HAP-1 (cell line): Measurements from ENCODE around the gene SPOCK3.
"Not testable (repeated sequence)": the region's sequence is repeated elsewhere in the genome, so short reads cannot be mapped to it uniquely, and the experiment has no call there.

Source experiments
- DNase-seq, 2 experiments: peaks; one replicate each; pipeline ENCODE4 v3.0.0-alpha.2; 2016 to 2020; ENCODE audit warnings: low spot score in 2 of 2
- H3K27me3 ChIP-seq: fragments of 250-450 bp; sonication (Bioruptor Pico); 2 replicates; pipeline ENCODE4 v1.5.1; 2020; ENCODE audit warnings: low read depth, mild to moderate bottlenecking, moderate library complexity
- H3K36me3 ChIP-seq: fragments of 250-450 bp; sonication (Bioruptor Pico); replicated peaks from 2 replicates; pipeline ENCODE4 v1.5.1; 2020; ENCODE audit warnings: mild to moderate bottlenecking
- H3K4me1 ChIP-seq: fragments of 250-450 bp; sonication (Bioruptor Pico); 2 replicates; pipeline ENCODE4 v1.5.1; 2020; ENCODE audit warnings: mild to moderate bottlenecking
- H3K4me3 ChIP-seq: fragments of 250-450 bp; sonication (Bioruptor Pico); 2 replicates; pipeline ENCODE4 v1.5.1; 2020; ENCODE audit warnings: mild to moderate bottlenecking, moderate library complexity
- H3K9me3 ChIP-seq: fragments of 250-450 bp; sonication (Bioruptor Pico); 2 replicates; pipeline ENCODE4 v1.5.1; 2020; ENCODE audit warnings: mild to moderate bottlenecking, moderate library complexity
- in situ Hi-C: fragments of 300-500 bp; cut with MboI; formaldehyde crosslinking; loops from 3 replicates; pipeline ENCODE4 v1.14.3; 2020; ENCODE audit warnings: low sequenced_read_pairs, inconsistent platforms, mixed read lengths

Gene SPOCK3

DNA sequence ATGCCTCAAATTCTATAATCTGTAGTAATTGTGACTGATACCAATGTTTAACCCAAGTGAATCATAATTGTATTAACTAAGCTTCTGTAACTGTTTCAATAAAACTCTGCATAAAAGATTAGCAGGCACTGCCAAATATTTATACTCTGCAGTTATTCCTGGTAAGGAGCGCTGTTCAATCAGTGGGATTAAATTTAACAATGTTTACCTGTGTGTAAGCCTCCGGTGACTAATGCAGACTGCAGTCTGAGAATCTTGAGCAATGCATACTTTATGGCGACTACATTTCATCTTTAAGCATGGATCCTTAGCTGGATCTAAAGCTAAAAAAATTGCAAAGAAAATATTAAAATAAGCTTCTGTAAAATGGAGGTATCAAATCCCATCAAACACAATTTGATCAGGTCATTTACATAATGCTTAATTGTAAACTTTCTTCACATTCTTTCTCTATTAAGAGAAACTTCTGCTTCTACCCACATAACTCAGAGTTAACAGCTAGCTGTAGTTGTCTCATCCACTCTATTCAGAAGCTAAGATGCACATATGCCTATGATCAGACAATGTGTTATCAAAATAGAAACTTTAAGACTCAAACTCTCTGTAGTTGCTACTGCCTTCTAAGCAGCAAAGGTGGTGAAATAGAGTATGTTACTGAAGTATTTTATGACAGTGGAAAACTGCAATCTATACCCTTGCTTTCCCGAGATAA, 234.0 kb downstream of the SPOCK3 start:
- no peak for DNase-seq
- in situ Hi-C loops, result no loop called here
- Histone ChIP-seq H3K4me1 (no peaks in the 10 kb centered on the region), H3K36me3 (no peaks in the 10 kb centered on the region), H3K27me3 (no peaks in the 10 kb centered on the region), H3K4me3 (no peak overlapping the region), H3K9me3 (no peaks in the 10 kb centered on the region)

DNA sequence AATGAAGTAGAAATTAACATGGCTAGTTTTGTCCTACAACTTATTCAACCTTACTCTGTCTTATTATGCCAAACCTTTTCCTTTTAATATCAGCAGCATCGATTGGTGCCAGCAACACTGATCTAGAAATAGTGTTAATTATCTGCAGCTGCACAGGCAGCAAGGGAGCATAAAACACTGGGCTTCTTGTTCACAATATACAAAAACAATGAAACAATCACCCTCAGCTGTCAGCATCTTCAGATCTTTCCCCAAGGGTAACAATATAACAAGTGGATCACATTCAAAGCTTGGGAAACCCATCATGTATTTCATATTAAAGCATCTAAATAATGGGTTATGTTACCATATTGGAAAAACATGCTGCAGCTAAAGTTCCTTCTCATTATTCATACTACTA, 238.1 kb downstream of the SPOCK3 start:
- H3K36me3 ChIP-seq, result no peaks in the 10 kb centered on the region
- no peaks in the 10 kb centered on the region for H3K9me3 ChIP-seq
- no peaks in the 10 kb centered on the region for H3K27me3 ChIP-seq
- no peak overlapping the region for H3K4me3 ChIP-seq
- no peaks in the 10 kb centered on the region for H3K4me1 ChIP-seq
- no peak for DNase-seq
- in situ Hi-C loops, result no loop called here

DNA sequence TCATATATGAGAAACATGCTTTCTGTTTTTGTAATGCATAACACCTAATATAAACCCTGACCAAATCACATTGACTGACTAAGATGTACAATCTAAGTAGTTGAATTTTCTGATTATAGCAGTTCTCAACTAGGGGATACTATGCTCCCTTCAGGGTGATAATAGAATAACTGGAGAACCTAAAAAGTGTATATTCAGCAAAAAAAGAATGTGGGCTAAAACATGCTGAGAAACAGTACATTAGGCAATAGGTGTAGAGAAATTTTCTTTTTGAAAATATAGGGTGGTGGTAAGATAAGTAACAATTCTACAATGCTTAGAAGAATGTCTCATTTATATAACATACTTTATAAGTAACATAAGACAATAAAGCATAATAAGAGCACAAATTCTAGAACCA, 239.6 kb downstream of the SPOCK3 start:
- Histone ChIP-seq H3K4me3 (no peak overlapping the region), H3K36me3 (no peaks in the 10 kb centered on the region), H3K27me3 (no peaks in the 10 kb centered on the region), H3K9me3 (no peaks in the 10 kb centered on the region), H3K4me1 (no peaks in the 10 kb centered on the region)
- in situ Hi-C loops, result no loop called here
- DNase-seq, result no peak

DNA sequence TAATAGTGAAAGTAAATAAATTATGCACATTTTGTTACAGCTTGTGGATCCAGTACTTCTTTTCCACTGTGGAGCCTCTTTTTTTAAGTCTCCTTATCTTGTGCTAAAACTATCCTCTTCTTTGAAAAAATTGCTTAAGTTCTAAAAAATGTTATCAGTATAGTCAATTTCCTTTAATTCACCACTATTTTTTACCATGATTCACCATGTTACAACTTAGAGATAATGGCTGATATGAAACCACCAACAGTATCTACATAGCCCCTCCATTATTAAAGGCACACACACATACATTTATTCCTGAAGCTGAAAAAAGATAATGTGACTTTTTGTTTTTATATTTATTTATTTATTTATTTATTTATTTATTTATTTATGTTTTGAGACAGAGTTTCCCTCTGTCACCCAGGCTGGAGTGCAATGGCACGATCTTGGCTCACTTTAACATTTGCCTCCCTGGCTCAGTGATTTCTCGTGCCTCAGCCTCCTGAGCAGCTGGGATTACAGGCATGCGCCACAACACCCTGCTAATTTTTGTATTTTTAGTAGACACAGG, 243.2 kb downstream of the SPOCK3 start:
- no peak overlapping the region for H3K4me3 ChIP-seq
- no peaks in the 10 kb centered on the region for H3K36me3 ChIP-seq
- in situ Hi-C loops, result no loop called here
- no peaks in the 10 kb centered on the region for H3K9me3 ChIP-seq
- no peak for DNase-seq
- no peaks in the 10 kb centered on the region for H3K4me1 ChIP-seq
- H3K27me3 ChIP-seq, result no peaks in the 10 kb centered on the region

DNA sequence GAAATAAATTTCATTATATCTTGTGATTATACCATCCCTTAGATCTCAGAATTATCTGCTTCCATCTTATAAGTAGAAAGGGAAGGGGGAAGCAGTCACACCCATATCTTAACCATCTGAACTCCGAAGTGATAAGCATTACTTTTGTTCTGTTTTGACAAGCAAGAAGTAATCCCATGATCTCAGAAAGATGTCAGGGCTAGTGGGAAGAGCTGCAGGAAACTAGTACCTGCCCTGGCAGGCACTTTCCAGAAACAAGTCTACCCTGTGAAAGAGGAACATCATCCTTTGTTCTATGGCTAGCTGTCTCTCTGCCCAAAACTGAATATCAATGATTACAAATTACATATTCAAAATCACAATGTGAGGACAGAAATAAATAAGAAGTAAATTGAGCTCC, 244.4 kb downstream of the SPOCK3 start:
- Histone ChIP-seq H3K4me3 (no peak overlapping the region), H3K4me1 (no peaks in the 10 kb centered on the region), H3K27me3 (no peaks in the 10 kb centered on the region), H3K9me3 (no peaks in the 10 kb centered on the region), H3K36me3 (no peaks in the 10 kb centered on the region)
- no peak for DNase-seq
- in situ Hi-C loops, result no loop called here

DNA sequence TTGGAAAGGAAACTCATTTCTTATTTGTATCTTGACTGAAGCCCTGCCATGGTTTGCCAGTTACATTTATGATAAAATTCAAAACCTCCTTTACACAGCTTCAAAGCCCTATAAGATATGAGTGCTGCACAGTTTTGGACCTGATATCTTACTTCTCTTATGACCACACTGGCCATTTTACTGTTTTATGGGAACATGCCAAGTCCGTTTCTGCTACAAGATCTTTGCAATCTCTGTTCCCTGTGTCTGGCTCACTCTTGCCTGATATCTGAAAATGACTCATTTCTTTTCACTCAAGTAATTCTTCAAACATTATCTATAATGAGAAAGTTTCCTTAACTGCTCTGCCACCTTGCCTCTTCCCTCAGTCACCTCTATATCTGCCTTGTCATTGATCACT, 247.3 kb downstream of the SPOCK3 start:
- in situ Hi-C loops, result no loop called here
- Histone ChIP-seq H3K36me3 (no peaks in the 10 kb centered on the region), H3K4me1 (no peaks in the 10 kb centered on the region), H3K9me3 (no peaks in the 10 kb centered on the region), H3K27me3 (no peaks in the 10 kb centered on the region), H3K4me3 (no peak overlapping the region)
- no peak for DNase-seq

DNA sequence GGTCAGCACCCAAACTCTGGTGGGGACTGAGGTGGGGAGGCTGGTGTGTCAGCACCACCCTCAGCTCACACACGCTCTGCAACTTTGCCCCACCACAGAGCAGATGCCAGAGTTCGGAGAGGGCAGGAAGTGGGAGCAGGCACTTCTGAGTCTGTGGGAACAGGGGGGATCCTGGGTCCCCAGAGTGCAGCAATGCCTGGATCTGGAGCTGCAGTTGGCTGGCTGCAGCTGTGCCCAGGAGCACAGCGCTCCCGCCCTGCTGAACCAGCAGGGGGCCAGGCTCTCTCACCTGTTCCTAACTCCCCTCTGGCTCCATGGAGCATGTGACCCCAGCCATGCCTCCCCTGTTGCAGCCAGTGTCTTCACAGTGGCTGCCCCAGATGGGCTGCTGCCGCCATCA, 252.4 kb downstream of the SPOCK3 start:
- in situ Hi-C loops, result no loop called here
- no peak for DNase-seq
- H3K9me3 ChIP-seq, result no peaks in the 10 kb centered on the region
- no peak overlapping the region for H3K4me3 ChIP-seq
- H3K36me3 ChIP-seq, result no peaks in the 10 kb centered on the region
- no peaks in the 10 kb centered on the region for H3K4me1 ChIP-seq
- H3K27me3 ChIP-seq, result no peaks in the 10 kb centered on the region

DNA sequence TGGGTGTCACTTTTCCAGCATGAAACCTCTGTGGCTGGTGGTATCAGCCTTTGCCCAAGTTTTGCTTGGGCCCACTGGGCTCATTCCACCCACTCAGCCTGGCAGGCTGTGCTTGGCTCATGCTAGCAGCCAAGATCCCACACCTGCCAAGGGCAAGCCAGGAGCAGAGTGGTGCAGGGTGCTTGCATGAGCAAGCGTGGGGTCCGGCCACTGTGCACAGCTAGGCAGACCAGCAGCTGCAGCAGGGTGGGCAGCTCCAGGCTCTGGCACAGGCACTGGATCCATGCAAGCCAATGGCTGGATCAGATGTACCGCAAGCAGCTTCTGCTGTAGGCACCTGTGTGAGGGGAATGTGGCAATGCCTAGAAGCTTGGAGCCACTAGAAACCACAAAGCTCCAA, 253.9 kb downstream of the SPOCK3 start:
- DNase-seq, result no peak
- Histone ChIP-seq H3K27me3 (no peaks in the 10 kb centered on the region), H3K9me3 (no peaks in the 10 kb centered on the region), H3K36me3 (no peaks in the 10 kb centered on the region), H3K4me3 (no peak overlapping the region), H3K4me1 (no peaks in the 10 kb centered on the region)
- in situ Hi-C loops, result no loop called here

DNA sequence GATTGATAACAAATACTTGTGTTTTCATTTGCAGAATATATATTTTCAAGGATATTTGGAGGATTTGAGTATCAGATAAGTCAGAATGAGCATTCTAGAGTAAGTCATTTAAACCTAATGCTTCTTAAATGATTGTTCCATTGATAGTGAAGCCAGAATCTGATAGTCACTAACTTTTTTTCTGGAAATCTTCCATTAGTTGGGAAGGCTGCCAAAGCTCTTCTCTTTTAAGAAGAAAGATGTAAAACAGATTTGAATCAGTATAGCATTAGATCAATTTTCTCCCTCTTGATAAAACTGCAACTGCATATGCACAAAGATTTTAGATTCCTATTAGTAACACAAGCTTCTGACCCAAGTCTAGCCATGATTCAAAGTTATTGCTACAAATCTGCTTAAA, 256.7 kb downstream of the SPOCK3 start:
- no peak overlapping the region for H3K4me3 ChIP-seq
- no peaks in the 10 kb centered on the region for H3K36me3 ChIP-seq
- H3K27me3 ChIP-seq, result no peaks in the 10 kb centered on the region
- no peak for DNase-seq
- in situ Hi-C loops, result no loop called here
- no peaks in the 10 kb centered on the region for H3K4me1 ChIP-seq
- H3K9me3 ChIP-seq, result no peaks in the 10 kb centered on the region

DNA sequence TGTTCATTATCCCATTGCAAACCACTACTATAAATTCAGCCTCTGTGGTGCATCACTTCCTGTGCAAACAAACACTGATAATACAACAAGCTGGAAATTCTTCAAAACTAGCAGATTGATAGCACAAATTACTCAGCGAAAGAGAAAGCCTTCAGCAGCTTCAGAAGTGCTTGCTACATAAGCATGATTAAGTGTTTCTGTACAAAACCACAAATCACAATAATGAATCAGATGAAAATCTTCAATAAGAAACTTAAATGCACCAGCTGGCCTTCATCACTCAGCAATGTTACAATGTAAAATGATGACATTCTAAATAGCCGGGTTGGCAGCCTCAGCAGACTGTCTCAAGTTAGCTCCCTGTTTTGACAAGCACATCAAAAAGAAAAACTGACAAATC, 262.2 kb downstream of the SPOCK3 start:
- no peak overlapping the region for H3K4me3 ChIP-seq
- DNase-seq, result no peak
- in situ Hi-C loops, result no loop called here
- no peaks in the 10 kb centered on the region for H3K27me3 ChIP-seq
- no peaks in the 10 kb centered on the region for H3K9me3 ChIP-seq
- no peaks in the 10 kb centered on the region for H3K36me3 ChIP-seq
- no peaks in the 10 kb centered on the region for H3K4me1 ChIP-seq

DNA sequence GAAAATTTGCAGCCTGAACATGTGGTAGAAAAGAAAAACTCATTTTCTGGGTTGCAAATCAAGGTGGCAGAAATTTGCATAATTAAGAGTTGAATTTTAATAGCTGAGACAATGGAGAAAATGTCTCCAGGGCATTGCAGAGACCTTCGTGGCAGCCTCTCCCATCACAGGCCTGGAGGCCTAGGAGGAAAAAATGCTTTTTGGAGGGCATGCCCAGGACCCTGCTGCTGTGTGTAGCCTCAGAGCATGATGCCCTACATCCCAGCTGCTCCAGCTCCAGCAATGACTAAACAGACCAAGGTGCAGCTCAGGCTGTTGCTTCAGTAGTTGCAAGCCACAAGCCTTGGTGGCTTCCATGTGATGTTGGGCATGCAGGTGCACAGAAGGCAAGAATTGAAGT, 266.1 kb downstream of the SPOCK3 start:
- H3K4me1 ChIP-seq, H3K36me3 ChIP-seq, H3K27me3 ChIP-seq, H3K4me3 ChIP-seq, H3K9me3 ChIP-seq, in situ Hi-C loops, DNase-seq: not testable (repeated sequence)

DNA sequence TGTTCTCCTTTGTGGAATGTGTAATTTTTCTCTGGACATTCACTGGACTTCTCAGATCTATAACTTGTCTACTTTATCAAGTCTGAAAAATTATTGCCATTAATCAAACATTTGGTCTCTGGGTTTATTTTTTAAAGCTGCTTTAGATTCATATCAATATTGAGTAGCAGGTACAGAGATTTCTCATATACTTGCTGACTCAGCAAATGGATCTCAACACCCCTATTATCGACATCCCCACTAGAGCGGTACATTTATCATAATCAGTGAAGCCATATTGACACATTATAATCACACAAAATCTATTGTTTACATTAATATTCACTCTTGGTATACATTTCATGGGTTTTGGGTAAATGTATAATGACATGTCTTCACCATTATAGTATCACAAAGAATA, 268.7 kb downstream of the SPOCK3 start:
- Histone ChIP-seq H3K4me1 (no peaks in the 10 kb centered on the region), H3K27me3 (no peaks in the 10 kb centered on the region), H3K4me3 (no peak overlapping the region), H3K9me3 (no peaks in the 10 kb centered on the region), H3K36me3 (no peaks in the 10 kb centered on the region)
- in situ Hi-C loops, result no loop called here
- no peak for DNase-seq

DNA sequence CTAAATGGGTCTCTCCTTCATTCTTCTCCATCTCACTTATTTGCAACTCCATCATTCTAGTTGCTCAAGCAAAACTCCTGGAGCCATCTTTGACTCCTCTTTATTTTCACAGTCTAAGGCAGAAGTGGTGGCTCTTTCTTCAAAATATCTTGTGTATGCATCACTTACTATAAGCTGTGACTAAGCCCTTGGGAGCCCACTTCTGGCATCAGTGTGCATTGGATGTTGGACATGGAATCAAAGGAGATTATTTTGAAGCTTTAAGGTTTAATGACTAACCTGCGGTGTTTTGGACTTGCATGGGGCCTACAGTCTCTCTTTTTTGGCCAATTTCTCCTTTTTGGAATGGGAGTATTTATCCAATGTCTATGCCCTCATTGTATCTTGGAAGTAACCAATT, 276.8 kb downstream of the SPOCK3 start:
- in situ Hi-C loops, result no loop called here
- Histone ChIP-seq H3K36me3 (no peaks in the 10 kb centered on the region), H3K4me1 (no peaks in the 10 kb centered on the region), H3K4me3 (no peak overlapping the region), H3K9me3 (no peaks in the 10 kb centered on the region), H3K27me3 (no peaks in the 10 kb centered on the region)
- DNase-seq, result no peak

DNA sequence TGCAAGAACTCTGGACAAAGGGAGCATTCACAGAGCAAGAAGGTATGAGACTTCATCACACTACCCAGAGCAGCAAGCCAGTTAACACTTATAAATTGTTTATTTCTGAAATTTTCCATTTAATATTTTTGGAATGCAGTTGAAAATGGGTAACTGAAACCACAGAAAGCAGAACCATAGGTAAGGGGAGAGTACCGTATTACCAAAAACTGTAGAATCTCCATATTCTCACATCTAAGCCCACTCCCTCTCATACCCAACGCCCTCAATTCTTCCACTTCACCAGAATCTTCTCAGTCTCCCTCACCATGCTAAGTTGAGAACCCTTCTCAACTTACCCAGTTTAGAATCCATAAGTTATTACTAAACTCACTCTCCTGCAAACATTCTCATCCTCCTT, 277.8 kb downstream of the SPOCK3 start:
- in situ Hi-C loops, result no loop called here
- no peaks in the 10 kb centered on the region for H3K4me1 ChIP-seq
- H3K9me3 ChIP-seq, result no peaks in the 10 kb centered on the region
- no peaks in the 10 kb centered on the region for H3K27me3 ChIP-seq
- no peak for DNase-seq
- no peak overlapping the region for H3K4me3 ChIP-seq
- no peaks in the 10 kb centered on the region for H3K36me3 ChIP-seq

DNA sequence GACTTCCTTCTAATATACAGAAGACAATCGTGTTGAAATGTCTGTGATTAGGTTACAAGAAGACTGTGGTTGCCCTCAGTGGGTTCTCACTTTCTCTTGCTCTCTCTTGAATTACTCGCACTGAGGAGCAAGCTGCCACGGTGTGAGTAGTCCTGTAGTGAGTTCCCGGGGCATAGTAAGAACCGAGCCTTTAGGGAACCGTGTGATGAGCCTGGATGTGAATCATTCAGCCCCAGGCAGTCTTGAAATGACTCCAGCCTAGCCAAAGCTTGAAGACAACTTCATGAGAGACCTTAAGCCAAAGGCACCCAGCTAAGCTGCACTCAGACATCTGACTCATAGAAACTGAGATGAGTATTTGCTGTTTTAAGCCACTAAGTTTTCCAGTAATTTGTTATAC, 292.7 kb downstream of the SPOCK3 start:
- Histone ChIP-seq H3K27me3 (no peaks in the 10 kb centered on the region), H3K36me3 (no peaks in the 10 kb centered on the region), H3K4me3 (no peak overlapping the region), H3K4me1 (no peaks in the 10 kb centered on the region), H3K9me3 (no peaks in the 10 kb centered on the region)
- no peak for DNase-seq
- in situ Hi-C loops, result no loop called here
